GM21360 (cell line): ENCODE data around the gene BIRC6.
"Not testable (repeated sequence)": the region's sequence is repeated elsewhere in the genome, so short reads cannot be mapped to it uniquely, and the experiment has no call there.

Experiments used
- ATAC-seq: cut with Tn5 transposase; IDR thresholded peaks from one replicate; pipeline ENCODE4 v1.9.1; 2021; ENCODE audit warnings: mild to moderate bottlenecking, moderate library complexity; ENCODE audit not compliant: unreplicated experiment

Gene BIRC6

DNA sequence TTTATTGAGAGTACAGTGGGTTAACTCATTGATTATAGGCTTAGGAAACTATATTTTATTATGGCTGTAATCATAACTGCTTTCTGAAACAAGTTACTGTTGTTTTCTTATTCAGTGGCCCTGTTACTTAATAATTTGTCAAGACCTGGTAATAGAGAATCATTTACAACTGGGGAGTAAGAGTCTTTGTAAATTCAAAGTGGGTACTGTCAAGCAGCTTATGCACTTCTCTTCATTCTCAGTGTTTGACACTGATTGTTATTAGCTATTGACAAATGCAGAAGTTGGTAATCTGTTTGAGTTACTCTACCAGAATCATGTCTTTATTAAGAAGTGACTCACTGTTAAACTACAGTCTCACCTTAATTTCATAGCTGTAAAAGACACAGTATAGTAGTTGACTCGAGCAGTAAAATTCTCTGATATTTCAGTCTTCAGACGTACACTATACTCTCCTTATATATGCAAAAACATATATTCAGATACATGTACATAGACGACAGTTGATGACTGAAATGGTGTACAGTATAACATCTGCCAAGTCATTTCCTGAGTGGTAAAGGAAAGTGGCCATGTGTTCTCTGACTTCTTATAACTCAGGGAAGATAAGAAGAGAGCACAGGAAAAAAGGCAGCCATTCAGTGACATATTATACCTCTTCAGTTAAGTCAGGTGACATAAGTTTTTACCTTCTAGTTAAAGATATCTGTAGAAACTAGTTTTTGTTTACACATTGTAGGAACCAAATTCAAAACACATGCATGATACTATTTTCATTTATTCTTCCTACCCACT is 235.0 kb downstream of the BIRC6 start:
- peak; percentile 66 for ATAC-seq

DNA sequence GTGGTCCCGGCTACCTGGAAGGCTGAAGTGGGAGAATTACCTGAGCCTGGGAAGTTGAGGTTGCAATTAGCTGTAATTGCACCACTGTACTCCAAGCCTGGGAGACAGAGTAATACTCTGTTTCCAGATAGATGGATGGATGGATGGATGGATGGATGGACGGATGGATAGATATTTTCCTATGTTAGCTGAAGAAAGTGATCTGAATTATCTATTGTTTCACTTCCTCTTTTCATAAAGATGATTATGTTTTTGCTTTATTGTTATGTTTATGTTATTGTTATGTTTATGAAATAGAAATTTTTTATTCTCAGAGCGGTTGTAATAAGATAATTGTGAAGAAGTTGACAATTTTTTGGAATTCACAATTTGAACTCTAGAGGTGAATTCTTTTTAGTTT is 237.8 kb downstream of the BIRC6 start:
- ATAC-seq: no peak

DNA sequence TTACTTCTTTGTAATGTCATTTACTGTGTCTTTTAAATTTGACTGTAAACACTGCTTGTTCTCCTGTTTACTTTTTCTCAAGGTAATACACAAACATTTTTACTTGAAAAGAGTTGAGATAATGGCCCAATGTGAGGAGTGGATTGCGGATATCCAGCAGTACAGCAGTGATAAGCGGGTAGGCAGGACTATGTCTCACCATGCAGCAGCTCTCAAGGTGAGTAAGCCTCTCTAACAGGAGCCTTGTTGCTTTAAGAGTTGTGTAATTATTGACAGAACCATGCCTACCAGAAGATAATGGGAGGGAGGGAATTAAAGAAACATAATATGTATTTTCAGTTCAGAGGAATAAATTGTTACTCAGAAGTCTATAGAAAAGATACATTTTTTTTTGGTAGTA is 254.5 kb downstream of the BIRC6 start:
- ATAC-seq: no peak

DNA sequence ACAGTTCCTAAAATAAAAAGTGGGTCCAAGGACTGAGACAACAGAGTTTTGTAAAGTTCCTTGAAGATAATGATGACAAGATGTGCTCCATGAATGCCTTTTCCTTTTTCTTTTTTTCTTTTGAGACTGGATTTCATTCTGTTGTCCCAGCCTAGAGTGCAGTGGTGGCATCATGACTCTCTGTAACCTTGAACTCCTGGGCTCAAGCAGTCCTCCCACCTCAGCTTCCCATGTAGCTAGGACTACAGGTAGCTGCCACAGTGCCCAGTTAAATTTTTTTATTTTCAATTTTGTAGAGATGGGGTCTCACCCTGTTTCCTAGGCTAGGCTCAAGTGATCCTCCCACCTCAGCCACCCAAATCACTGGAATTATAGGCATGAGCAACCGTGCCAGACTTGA is 254.9 kb downstream of the BIRC6 start:
- ATAC-seq: no peak

DNA sequence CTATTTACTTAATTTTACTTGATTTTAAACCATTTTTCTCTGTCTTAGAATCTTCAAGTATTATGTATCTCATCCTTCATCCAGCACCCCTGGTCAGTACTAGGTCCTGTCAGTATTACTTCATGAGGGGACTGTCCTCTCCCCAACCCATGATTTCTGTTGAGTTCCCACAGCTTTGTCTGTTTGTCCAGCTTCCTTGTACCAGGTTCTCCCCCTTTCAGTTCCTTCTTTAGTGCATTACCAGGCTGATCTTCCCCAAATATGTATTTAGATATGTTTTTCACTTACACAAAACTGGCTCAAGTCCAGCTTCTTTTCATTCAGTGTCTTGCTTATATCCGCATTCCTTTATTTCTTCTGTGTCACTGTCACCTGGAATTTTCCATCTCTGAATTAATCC is 257.3 kb downstream of the BIRC6 start:
- no peak for ATAC-seq

DNA sequence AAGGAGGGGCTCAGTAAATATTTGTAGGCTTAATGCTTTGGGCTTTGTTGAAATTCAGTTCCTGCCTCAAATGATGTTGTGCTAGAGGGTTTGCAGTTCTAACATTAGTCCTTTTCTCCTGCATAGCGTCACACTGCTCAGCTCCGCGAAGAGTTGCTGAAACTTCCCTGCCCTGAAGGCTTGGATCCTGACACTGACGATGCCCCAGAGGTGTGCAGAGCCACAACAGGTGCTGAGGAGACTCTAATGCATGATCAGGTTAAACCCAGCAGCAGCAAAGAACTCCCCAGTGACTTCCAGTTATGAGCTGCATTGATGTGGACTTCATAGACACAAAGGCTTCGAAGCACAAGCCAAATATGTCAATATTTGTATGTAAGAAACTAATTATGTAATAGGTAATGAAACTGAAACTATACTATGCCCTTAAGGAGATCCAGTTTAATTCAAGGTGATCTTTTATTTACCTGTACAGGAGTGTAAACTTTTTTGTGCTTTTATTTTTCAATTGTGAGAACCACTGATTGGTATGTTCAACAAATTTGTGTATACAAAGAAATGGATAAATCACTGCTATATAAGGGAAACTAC is 260.9 kb downstream of the BIRC6 start:
- no peak for ATAC-seq

DNA sequence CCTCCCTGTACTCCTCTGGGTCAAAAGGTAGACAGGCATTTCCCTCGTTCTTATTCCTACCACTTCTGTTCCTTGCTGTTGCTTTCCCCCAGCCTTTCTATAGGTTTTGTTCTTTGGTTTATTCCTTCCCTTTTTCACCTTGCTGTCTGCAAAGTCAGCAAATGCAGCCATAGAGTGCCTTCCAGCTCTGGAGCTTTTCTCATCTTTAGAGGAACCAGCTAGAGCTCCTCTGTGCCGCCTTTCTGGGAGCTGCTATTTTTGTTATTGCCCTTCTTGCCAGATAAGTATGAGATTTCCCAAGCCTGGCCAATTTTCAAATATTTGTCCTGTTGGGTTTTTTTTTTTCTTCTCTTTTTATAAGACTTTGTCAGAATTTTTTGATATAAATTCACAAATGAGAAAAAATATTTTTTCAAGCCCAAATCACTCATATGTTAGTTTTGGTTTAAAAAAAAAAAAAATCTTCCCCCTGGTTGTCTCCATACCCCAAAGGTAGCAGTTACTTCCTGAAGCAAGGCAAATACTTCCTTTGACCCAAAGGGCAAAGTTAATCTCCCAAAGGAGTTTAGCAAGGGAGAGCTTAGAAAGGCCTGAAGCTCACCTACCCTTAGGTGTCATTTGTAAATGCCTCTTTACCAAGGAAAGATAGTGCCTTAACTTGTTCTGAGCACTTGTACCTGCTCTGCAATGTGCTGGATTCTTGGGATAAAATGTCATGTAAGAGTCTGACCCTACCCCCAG is 265.9 kb downstream of the BIRC6 start:
- ATAC-seq: no peak

DNA sequence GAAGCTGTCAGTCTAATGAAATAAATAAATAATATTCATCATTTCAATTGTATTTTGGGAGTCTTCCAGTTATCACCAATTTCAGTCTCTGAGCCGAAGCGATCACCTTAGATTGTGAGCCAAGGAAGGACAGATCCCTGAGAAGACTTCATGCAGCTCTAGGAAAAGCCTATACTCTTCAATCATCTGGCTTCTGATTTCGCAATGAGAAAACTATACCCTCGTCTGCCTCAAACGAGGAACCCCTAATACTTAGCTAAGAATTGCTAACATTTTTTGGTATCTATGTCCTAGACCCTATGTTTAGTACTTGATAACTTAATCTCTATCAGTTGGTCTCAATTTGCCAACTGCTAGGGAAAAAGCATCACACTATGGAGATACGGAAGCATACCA is 266.5 kb downstream of the BIRC6 start:
- no peak for ATAC-seq

DNA sequence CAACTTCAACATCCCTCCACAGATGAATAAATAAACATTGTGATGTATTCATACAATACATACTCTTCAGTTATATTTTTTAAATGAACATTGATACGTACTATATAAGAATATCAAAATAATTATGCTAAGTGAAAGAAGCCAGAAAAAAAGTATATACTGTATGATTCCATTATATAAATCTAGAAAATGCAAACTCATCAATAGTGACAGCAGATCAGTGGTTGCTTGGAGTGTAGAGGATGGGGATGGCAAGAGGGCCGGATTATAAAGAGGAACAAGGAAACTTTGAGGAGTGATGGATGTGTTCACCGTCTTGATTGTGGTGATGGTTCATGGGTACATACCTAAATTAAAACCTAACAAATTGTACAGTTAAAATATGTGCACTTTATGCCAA is 268.0 kb downstream of the BIRC6 start:
- ATAC-seq: no peak

DNA sequence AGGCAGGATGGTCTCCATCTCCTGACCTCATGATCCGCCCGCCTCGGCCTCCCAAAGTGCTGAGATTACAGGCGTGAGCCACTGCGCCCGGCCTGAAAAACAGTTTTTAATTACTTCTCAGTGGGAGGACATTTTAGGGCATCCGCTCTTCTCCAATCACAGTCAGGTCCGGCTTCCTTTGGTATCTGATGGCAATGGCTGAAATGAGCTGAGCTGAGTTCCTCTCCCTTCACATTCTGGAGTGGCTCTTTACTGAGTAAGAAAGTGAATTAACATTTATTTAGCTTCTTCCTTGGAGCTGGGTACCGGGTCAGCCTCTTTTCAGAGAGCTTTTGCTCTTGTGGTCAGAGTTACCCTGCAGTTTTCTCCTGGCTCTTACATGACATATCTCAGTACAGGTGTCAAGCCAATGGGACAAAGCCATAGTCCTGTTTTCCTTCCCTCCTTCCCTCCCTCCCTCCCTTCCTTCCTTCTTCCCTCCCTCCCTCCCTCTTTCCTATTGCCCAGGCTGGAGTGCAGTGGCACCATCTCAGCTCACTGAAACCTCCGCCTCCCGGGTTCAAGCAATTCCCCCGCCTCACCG is 269.9 kb downstream of the BIRC6 start:
- ATAC-seq: no peak

DNA sequence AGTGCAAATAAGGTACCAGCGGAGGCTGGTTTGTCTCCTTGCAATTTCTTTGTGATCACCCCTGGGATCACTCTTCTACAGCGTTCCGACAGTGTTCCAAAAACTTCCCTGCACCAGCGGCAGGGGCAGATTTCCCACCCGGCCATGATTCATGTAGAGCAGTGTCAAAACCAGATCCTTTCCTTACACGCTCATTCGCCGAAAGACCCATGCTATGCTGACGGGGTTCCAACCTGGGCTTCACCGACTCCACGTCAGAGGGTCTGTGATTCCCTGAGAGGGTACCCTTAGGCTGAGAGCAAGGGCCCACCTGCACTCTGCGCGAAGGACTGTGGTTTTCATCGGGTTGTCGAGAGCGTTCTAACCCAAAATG is 270.6 kb downstream of the BIRC6 start:
- ATAC-seq: peak; percentile 34

DNA sequence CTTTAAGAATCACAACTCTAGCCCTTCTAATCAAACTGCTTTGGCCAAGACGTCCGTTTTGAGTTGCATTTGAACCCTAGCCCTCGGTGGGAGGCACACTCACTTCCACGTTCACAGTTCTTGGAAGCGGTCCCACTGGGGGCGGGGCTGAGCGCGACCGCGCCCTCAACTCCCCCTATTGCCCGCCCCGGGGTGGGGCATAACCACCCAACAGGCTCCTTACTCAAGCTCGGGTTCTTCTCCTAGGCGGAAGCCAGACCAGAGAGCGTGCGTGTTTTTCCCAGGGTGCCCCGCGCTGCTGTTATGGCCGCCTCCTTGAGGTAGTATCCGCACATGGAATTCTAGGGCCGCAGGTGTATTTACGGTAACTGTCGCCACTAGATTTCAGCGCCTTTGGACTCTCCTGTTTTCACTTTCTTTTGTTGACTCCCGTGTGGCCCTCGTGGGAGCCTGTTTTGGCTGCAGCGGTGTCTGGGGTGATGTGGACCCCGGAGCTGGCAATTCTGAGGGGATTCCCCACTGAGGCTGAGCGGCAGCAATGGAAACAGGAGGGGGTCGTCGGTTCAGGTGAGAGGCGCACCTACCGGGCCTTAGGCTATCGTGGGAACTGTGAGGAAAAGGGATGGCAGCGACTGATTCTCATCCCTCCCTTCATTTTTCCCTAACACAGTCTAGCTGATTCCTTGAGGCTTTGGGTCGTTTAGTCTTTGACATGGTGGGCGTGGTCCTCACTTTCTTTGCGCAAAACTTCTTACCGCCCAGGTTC is 271.2 kb downstream of the BIRC6 start, which contains the start of gene TTC27:
TTC27 (plus strand) TSS at position 237 of the 766 bp plus-strand sequence; CDS start at position 480, 243 bp downstream.
- ATAC-seq: peak; percentile 100

DNA sequence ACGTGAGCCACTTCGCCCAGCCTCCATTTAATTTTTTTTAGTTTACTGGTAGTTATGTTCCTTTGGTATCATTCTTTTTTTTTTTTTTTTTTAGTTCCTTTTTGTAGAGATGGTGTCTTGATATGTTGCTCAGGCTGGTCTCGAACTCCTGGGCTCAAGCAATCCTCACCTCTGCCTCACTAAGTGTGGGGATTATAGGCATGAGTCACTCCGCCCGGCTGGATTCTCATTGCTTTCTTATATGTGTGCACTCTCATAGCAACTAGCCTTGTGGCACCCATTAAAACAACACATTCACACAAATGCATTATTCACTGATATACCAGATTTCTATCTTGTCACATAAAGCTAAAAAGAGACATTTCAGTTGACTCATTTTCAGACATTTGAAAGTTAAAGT is 275.3 kb downstream of the BIRC6 start:
- no peak for ATAC-seq

DNA sequence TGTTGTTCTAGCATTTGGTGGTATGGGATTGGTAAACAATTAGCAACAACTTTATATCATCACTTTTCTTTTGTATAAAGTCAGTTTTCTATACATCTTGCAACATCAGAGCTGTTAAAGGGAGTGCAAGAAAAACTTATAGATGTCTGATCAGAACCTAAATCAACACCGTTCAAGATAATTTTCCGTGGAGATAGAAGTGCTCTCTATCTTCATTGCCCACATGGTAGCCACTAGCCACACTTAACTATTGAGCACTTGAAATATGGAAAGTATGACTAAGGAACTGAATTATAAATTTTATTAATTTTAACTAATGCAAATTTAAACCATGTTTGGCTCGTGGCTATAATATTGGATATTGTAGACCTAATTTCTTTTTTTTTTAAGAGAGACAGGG is 276.2 kb downstream of the BIRC6 start:
- no peak for ATAC-seq

DNA sequence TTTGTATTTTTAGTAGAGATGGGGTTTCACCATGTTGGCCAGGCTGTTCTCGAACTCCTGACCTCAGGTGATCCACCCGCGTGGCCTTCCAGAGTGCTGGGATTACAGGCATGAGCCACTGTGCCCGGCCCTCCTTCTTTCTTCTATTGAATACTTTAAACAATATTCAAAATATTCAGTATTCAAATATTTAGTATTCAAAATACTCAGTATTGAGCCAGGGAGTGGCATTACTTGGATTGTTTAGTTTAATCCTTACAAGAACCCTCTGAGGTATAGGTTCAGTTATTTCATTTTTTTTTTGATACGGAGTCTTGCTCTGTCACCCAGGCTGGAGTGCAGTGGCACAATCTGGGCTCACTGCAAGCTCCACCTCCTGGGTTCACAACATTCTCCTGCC is 281.7 kb downstream of the BIRC6 start:
- ATAC-seq: not testable (repeated sequence)

DNA sequence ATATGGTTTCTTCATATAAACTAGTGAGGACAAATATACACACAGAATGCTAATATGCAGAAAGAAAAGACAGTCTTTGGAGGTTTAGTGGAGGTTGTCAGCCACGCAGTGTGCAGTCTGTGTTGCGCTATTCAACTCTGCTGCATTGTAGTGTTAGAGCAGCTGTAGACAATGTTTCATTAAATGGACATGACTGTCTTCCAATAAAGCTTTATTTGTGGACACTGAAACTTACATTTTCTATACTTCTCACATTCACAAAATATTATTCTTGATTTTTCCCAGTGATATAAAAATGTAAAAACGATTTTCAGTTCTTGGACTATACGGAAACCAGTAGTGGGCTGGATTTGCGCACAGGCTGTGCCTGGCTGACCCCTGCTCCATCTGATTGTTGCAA is 284.4 kb downstream of the BIRC6 start:
- ATAC-seq: no peak

DNA sequence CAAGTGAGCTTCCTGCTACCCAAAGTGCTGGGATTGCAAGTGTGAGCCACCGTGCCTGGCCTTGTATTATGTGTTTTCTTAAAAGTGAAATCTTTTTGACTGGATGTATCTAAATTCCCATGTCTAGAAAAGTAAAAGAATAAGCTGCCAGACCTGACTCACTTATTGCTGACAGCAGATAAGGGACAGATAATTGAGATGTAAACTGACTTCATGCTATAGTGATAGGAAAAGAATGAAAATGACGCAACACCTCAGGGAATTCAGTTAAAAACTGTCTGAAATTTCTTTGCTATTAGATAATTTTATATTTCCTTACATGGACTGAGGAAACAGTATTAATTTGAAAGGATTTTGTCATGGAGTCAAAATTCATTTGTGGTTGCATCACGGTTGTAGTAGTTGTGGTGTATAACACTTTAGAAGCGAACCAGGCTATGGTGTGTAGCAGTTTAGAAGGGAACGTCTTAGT is 290.4 kb downstream of the BIRC6 start:
- no peak for ATAC-seq

DNA sequence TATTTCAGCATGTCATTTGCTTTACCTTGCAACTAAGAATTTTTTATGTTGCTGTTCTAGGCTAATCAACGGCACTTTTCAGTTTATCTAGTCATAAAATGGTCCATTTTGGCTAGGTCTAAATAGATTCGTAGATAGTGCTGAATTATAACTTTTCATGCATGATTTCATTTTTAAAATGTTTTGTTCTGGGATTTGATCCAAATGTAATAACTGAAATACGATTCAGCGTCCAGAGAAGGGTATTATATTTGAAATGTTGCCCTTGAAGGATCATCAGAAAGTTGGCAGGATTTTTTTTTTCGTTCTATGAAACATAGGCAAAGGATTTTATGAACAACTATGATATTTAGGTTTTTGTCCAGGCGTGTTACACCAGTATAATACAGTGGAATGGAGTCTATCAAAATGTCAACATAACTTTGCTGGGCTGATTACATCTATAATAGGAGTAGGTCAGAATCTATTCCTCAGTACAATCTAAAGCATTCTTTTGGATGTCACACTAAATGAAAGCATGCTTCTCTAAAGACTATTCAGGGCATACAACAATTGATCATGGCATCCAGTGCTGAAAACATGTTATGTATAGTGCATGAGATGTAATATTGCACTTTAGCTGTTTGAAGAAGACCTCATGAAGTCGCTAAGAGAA is 295.9 kb downstream of the BIRC6 start:
- ATAC-seq: no peak

DNA sequence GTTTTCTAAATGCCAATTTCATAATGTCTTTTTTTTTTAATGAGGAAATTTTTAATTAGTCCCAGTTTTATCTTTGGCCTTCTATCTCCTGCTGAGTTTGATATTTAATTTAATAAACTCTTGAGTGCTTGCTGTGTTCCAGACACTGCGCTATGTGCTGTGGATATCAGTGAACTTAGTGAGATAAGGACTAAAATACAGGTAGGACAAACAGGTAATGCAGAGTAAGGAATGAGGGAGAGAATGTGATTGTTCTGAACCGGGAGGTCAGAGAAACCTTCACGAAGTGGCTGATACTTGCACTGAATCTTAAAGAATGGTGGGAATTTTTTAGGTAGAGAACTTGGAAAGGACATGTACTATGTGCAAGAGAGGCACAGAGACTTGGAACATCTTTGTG is 299.2 kb downstream of the BIRC6 start:
- no peak for ATAC-seq

DNA sequence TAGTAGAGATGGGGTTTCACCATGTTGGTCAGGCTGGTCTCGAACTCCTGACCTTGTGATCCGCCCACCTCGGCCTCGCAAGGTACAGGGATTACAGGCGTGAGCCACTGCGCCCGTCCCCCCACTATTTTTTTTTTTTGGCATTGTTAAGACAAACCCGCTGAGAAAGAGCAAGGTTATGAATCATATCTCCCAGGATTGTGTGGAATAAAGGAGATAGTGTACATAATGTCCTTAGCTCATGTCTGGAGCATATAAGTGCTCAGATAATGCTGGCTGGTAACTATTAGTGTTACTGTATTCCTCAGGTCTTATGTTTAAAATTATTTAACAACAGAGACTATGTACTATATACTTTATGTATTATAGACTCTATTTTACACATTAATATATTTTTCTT is 307.0 kb downstream of the BIRC6 start:
- no peak for ATAC-seq
